ENCODE data around the gene ZNRF1.
"Not testable (repeated sequence)": the region's sequence is repeated elsewhere in the genome, so short reads cannot be mapped to it uniquely, and the experiment has no call there.

Gene ZNRF1

DNA sequence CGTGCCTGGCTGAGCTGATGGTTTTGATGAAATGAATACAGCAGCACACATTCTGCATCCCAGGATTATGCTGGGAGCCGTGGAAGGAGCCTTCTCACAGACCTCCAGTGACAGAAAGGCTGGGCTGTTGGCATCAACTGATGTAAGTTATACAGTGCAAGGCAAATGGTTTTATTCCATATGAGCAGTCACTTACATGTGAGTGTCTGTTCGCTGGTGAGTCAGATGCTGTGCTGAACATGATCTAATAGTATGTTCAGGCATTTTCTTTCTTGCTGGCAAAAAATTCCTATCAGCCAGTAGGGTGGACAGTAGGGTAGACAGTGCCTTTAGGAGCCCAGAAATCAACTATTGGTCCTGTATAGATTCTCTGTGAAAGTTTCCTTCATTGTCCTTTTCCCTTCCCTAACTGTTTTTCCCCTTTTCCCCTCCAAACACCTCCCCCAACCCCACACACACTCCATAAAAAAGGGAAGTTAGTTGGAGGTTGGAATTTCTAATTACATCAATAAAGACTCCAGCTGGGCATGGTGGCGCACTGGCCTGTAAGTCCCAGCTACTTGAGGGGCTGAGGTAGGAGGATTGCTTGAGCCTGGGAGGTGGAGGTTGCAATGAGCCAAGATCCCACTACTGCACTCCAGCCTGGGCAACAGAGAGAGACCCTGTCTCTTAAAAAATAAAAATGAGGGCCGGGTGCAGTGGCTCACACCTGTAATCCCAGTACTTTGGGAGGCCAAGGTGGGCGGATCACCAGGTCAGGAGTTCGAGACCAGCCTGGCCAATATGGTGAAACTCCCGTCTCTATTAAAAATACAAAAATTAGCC lies 81.6 kb downstream of the ZNRF1 start:
- no peak for DNase-seq (ENCODE audit: low spot score)

- DNase-seq (ENCODE audit: low spot score): no peak
Measured at GRCh38 chr16:75081179-75081859, 82.5 kb downstream of the ZNRF1 start.

DNA sequence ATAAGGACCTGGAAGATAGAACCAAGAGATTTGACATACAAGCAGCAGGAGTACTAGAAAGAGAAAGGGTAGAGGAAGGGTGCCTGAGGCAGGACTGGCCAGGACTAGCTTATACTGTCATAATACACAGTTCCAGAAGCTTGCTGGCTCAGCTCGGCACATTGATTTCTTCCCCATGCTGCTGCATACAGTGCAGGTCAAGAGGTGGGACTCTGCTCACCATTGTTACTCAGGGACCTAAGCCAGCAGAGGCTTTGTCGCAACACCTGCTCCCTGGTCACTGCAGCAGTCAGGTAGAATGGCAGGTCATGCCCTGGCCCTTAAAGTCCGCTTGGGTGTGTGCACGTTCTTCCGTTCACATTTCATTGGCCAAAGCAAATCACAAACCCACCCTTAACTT lies 85.0 kb downstream of the ZNRF1 start:
- no peak for DNase-seq (ENCODE audit: low spot score)

DNA sequence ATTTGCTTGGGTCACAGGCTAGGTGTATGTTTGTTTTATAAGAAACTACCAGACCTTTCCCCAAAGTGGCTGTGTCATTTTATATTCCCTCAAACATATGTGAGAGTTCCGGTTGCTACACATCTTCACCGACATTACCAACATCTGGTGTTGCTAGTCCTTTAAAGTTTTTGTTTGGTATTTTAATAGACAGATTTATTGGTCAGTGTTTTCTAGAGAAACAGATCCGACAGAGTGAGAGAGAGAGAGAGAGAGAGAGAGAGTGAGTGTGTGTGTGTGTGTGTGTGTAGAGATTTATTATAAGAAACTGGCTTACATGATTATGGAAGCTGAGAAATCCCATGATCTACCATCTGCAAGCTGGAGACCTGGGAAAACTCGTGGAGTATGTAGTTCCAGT lies 86.7 kb downstream of the ZNRF1 start:
- no peak for DNase-seq (ENCODE audit: low spot score)

DNA sequence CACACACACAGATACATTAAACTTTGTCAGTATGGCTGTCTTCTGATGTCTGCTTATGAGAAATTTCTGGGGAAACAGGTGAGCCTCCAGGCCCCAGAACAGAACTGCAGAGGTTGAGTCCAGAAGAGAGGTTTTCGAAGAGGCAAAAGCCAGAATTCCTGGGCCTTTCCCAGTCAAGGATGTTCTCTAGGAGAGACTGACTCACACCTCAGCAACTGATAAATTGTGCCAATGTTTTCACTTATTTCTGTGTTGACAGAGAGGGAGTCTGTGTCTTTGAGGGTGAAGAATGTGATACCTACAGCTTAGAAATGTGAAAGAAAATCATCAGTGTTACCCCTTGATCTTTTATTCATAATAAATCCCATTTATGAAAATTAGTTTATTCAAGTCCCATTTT lies 87.5 kb downstream of the ZNRF1 start:
- DNase-seq (ENCODE audit: low spot score): no peak

DNA sequence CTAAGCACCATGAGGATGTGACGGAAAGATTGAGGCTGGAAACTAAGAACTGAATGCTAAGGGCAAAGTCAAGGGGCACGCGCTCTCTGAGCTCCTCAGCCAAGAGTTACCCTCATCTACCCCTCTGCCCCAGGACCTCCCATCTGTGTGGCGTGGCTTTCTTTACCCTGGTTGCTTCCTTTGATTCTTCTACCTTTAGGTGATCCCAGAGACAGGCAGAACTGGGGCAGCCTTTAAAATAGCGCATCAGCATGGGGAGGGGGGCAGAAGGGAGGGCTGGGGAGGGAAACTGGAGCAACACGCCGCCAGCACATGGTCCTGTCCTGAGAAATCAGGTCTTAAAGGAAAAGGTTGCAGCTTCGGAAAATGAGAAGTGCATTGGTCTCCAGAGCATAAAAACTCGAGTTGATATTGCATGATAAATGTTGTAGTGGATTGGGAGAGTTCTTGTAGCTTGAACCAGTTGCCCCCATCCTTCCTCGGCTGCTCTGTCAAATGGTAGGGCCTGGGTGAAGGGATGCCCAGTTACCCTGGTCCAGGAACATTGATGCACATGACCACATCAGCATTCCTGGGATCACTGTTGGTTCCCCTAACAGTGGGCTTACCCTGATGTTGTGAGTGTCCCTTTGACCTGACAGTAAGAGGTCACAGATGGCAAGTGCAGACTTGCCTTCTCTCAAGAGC lies 88.0 kb downstream of the ZNRF1 start:
- DNase-seq (ENCODE audit: low spot score): no peak

DNA sequence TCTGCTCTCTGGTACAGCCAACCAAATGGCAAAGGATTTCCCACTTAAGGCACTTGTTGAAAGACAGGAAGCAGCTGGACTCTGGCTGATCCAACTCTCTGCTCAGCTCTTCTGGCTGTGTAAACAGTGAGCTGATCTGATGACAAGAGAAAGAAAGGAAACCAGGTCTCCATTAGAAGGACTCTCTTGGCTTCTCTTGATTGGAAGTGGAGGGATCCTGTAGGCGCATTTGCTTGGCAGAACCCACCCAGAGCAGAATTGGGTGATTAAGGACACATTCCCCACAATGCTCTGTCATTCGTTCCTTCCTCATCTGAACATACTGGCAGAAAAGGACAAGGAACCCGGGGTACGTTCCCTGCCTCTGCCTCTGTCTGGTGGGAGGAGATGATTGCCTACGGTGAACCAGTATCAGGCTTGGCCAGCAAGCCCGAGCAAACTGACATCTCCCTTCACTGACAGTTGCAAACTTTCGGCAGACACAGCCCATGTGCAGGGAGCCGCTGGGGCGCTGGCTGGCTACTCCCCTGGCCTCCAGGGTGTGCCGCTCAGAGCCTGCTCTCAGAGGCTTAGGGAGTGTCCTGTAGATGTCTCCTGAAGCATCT lies 88.7 kb downstream of the ZNRF1 start:
- DNase-seq (ENCODE audit: low spot score): no peak

- no peak for DNase-seq (ENCODE audit: low spot score)
Measured at GRCh38 chr16:75088216-75088615, 89.4 kb downstream of the ZNRF1 start.

DNA sequence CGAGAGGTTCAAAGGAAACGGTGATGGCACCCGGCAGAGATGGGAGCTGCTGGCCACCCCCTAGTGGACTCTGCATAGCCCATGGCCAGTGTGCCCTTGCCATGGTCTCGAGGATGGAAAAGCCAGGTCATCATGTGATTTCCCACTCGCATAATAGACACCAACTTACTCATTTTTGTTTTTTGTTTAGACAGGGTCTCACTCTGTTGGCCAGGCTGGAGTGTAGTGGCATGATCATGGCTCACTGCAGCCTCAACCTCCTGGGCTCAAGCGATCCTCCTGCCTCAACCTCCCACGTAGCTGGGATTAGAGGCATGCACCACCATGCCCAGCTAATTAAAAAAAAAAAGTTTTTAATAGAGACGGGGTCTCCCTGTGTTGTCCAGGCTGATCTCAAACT lies 90.1 kb downstream of the ZNRF1 start:
- DNase-seq (ENCODE audit: low spot score): no peak

DNA sequence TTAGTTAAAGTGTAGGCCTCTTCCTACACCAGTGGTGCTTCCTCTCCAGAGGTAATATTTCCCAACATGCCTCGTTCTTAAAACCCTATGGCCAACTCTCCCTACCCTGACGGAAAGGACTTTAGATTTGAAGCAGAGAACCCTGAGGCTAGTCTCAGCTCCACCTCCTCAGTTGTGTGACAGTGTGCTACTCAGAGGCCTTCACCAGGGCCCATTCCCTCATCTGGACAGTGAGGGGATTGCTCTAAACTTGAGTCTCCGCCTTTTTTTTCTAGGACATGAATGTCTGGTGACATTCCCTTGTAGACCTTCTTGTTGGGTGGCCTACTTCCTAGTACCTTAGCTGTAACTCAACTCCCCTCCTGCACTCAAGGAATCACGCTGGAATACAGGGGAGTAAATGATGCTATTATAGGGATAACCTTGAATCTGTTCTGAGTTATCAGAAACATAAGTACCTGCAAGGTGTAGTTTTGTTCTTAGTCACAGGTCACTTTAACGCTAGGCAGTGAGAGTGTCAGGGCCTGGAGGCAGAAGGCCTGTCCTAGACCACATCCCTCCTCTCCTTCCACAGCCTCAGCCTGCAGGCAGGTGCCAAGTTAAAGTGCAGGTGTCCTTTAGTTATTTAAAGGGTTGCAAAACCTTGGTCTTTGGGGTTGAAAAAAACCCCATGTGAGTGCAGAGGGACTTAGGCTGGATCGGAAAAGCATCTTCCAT lies 90.8 kb downstream of the ZNRF1 start:
- no peak for DNase-seq (ENCODE audit: low spot score)

GRCh38 chr16:75090899-75091298 lies 92.1 kb downstream of the ZNRF1 start:
- DNase-seq (ENCODE audit: low spot score): not testable (repeated sequence)

DNA sequence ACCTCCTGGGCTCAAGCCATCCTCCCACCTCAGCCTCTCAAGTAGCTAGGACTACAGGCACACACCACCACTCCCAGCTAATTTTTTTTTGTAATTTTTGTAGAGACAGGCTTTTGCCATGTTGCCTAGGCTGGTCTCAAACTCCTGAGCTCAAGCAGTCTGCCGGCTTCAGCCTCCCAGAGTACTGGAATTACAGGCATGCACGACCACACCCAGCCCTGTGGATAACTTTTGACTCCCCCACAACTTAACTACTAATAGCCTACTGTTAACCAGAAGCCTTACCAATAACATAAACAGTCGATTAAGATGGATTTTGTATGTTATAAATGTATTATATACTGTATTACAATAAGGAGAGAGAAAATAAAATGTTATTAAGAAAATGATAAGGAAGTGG lies 92.8 kb downstream of the ZNRF1 start:
- DNase-seq (ENCODE audit: low spot score): not testable (repeated sequence)

- no peak for DNase-seq (ENCODE audit: low spot score)
Measured at GRCh38 chr16:75092777-75093176, 94.0 kb downstream of the ZNRF1 start.

DNA sequence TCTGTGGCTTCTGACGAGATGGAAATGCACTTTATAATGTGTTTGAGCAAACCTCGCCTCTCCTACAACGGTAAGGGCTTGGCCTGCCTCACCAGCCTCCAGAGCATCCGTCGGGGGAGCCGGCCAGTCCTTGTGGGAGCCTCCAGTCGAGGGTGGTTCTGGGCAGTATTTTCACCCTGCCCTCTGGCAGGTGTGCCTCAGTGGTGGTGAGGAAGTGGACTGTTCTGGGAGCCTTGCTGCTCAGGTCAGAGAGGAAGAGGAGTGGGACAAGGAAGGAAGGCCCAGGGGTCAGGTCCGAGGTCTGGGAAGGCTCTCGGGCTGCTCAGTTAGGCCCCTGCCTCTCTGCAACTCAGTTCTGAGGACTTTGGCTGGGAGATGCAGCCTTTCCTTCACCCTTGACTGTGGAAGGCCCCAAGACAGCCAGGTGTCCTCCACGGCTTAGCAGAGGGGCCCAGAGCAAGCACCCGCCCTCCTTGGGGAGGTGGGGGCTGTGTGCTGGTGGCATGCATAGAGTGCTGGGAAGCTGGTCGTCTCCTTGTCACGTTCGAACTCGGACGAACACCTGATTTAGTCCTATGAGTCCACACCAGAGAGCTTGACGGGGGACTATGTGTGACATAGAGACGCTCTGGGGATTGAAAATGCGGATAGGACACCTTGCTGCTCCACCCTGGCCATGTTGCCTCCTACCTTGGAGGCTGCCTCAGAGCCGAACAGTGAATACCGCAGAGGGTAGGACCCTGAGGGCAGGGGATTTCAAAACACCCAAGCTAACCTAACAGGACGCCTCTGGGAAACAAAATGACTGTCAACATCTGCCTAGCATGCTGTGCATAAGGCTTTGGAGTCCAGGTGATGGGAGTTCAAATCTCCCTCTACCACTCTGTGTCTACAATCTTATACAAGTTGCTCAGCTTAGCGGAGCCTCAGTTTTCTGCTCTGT lies 95.0 kb downstream of the ZNRF1 start:
- no peak for DNase-seq (ENCODE audit: low spot score)

- DNase-seq (ENCODE audit: low spot score): no peak
Measured at GRCh38 chr16:75095204-75095621, 96.4 kb downstream of the ZNRF1 start.

DNA sequence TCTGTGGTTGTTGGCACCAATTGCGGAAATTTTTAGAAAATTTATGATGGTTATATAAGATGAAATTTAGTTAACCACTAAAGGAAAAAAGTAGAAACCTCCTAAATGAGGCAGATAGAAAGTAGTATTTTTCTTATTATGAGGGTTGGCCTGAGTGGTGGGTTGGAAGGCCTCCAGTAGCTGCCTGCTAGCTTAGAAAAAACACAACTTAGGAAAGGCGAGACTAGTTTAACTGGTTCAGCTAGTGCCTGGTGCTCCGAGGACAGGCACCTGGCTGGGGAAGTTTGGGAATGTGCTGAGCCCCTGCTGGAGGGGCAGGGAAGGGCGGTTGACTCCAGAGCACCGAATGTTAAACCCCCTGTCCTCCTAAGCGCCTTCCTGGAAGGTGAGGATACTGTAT lies 97.8 kb downstream of the ZNRF1 start:
- peak; percentile 91 for DNase-seq (ENCODE audit: low spot score)

GRCh38 chr16:75097191-75097761 lies 98.5 kb downstream of the ZNRF1 start:
- DNase-seq (ENCODE audit: low spot score): no peak

DNA sequence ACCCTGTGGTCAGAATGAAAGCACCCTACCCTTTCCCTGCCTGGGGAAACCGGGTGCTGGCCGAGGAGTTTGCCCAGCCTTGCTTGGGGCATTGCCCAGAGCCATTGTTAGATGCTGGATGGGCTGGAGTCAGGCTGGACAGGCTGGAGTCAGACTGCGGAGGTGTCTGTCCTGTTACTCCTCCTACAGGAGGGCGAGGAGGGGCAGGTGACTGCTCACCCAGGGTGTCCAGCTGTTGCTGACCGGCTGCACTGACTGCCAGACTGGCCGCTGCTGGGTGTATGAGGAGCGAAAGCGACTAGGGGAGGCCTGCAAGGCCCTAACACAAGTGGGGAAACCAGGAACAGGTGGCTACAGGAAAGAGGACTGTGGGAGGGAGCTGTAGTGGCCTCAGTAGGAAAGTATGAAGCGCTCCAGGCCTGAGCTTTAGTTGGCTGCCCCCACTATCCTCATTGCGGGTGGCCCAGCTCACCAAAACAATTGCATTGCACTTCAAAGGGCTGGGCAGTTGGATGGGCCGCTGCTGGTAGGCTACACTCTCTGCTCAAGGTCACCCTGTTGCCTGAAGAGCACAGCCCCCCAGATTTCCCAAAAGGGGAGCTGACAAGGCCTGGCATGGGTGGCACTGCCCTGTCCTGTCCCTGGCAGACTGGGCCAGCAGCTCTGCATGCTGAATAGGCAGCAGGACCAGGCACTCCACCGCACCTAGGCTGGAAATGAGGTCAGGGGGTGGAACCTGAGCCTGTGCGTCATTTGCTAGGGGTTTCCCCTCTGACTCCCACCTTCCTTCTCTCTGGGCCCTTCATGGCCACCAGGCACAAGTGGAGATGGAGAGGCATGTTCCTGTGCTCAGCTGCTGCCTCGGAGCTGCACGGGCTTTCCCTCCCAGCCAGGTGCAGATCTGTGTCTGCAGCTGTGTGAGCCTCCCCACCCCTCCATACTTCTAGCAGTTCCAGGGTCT lies 99.4 kb downstream of the ZNRF1 start:
- DNase-seq (ENCODE audit: low spot score): no peak

DNA sequence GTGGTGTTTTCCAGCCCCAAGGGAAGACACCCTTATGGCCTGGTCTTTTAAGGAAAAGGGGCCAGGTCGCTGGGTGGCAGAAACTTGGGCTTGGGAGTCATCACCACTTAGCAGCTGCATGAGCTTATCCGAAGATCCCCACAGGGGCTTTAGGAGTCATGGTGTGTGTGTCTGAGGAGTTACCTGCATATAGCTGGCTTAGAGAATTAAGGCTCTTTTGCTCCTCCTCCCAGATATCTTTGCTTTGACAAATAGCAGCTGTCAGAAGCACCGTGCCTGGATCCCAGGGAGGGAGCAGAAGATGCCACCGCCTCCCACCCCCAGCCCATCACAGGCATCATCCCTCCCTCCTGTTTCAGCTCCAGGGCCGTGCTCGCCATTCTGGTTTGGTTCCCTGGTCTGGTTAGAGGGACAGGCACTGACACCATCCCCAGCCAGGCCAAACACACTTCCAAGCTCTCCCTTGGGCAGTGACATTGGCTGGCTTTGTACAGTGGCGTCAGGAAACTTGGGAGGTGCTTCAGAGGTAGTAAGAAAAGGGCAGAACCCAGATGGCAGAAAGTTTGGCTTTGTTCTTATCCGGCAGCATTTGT lies 100.3 kb downstream of the ZNRF1 start:
- DNase-seq (ENCODE audit: low spot score): no peak

Data from iPS-NIHi11 (cell line).